HG03571 (cell line): ENCODE results near the gene TM7SF2.
"Not testable (repeated sequence)": the region's sequence is repeated elsewhere in the genome, so short reads cannot be mapped to it uniquely, and the experiment has no call there.

Experiments used
- ATAC-seq: cut with Tn5 transposase; IDR thresholded peaks from one replicate; pipeline ENCODE4 v1.9.1; 2021; ENCODE audit not compliant: unreplicated experiment

TM7SF2 gene

DNA sequence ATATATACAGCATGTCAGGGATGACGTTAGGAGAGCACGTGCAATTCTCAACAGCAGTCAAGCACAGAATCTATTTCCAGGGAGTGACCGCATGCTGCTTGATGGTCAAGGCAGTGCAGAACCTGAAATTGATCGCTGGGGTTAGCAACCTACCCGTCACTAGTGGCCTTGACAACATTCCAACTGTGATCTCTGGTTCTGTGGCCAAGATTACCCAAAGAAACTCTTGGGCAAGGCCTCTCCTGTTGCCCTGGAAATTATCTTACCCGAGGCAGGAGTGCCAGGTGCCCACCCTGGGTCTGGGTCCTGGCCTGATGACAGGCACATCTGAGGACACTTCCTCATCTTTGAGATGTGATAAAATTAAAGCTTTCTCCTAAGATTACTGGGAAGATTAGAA is 2.2 kb downstream of the TM7SF2 start:
- no peak for ATAC-seq

DNA sequence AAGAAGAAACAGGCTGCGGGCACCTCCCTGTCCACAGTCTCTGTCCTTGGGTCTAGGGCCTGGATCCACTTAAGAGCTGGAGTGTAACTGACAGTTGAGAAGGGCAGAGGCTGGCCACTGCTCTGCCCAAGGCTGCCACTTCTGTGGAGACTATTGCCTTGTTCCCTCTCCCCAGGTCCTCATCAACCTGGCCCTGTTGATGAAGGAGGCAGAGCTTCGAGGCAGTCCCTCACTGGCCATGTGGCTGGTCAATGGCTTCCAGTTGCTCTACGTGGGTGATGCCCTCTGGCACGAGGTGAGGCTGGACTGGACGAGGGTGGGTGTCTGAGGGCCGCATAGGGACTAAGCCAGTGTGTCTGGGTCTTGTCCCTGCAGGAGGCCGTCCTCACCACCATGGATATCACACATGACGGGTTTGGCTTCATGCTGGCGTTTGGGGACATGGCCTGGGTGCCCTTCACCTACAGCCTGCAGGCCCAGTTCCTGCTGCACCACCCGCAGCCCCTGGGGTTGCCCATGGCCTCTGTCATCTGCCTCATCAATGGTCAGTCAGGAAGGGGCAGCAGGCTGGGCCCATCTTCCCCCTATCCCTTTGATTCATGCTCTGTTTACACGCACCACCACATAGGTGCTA is 3.0 kb downstream of the TM7SF2 start:
- ATAC-seq = no peak

DNA sequence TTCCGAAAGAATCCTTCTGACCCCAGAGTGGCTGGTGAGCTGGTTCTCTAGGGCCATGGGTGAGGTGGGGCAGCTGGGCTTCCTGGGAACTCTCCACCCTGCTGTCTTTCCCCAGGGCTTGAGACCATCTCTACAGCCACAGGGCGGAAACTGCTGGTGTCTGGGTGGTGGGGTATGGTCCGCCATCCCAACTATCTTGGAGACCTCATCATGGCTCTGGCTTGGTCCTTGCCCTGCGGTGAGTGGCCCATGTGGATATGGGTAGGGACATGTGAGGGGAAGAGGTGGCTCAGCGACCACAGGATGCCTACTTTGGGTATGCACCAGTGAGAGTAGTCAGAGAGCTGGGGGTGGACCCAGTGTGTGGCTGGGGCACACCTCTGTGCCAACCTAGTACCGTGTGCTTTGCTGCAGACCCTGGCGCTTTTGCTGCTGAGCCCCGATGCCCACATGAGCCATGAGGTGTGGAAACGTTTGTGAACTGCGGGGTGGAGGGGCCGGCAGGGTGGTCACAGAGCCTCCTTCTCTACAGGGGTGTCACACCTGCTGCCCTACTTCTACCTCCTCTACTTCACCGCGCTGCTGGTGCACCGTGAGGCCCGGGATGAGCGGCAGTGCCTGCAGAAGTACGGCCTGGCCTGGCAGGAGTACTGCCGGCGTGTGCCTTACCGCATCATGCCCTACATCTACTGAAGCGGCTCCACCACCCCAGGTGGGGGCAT is 3.9 kb downstream of the TM7SF2 start:
- ATAC-seq = no peak

DNA sequence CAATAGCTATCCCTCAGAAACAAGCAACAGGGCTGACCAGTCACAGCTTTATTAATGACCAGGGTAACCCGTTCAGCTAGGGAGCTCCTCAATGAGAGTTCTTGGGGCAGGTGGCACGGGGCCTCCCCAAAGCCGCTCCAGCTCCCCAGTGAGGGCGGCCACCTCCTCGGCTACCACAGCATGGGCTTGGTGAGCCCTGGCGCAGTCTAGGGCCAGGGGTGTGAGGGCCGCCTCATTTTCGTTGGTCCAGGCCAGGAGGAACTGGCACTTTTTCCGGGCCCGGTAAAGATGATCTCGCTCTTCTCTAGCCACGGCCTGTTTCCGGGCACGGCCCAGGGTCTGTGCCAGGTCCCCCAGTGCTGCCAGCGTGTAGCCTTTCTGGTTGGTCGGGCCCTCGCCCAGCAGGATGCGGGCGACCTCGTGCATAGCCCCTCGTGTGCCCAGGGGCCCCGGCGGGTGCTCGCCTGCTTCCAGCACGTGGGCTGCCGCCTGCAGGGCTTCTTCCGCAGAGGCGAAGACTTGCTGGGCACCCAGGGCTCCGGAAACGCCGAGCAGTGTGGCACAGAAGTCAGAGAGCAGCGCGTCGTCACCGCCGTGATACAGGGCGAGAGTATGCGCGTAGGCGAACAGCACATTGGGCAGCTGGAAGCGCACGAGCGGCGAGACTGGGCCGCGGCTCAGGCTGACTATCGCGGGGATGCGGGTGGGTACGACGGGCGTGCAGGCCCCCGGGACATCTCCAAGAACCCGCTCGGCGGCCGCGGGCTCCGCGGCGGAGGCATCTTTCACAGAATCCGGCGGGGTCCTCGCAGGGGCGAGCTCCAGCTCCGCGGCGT is 4.9 kb downstream of the TM7SF2 start:
- no peak for ATAC-seq

DNA sequence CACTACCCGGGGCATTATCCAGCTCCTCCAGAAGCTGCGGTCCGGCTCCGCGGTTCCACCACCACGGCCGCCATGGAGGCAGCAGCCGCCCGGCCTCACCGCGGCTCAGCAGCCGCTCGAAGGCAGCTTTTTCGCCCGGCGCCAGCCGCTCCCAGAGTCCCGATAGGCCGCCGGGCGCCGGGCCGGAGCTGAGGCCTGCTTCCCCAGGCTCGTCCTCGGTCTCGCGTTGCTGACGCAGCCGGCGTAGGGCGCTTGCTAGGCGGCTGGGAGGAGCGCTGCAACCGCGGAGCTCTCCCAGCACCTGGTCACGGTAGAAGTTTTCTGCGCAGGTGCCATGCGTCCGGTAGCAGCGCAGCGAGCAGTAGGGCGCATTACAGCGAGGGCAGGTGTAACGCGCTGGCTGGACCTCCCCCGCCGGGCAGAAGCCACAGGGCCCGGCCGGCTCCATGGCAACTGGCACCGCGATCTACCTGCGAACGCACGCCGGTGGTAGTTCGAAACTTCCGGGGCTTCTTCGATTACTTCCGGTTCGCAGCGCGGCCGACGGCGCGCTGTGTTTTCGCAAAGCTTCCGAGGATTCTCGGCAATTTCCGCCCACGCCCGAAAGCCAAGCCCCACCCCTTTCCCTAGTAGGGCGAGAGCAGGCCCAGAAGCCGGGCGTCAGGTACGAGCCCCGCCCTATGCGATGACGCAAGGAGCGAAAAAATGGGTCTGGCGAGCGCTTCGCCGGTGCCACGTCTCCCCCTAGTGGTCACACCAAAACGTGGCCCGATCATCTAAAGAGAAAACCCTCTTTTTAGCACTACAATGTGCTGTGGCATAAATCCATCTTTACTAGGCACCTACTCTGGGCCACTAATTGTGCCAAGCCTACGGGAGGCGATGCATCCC is 5.8 kb downstream of the TM7SF2 start, which contains the start of gene ZNHIT2:
TSS of gene ZNHIT2 (minus strand) at position 496 of the 891 bp plus-strand sequence. CDS start at position 448, 48 bp downstream.
- peak; percentile 55 for ATAC-seq

DNA sequence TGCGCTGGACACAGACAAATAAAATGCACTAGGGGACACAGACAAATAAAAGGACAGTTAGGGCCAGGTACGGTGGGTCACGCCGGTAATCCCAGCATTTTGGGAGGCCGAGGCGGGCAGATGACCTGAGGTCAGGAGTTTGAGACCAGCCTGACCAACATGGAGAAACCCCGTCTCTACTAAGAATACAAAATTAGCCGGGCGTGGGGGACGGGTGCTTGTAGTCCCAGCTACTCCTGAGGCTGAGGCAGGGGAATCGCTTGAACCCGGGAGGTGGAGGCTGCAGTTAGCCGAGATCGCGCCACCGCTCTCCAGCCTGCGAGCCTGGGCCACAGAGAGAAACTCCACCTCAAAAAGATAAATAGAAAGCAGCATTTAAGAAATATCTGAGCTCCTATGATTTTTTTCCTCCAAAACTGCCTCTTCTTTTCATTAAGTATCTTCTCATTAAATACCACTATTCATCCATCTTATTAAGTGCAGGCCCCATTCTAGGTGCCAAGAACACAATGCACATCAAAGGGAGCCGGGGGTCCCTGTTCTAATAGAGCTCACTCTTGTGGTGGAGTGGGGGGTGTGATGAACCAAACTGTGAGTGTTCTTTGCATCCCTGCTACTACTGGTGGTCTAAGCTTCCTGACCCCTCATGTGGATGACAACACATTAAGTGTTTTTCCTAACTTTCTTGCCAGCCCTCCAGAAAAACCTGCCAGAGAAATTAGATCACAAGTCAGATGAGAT is 6.6 kb downstream of the TM7SF2 start:
- ATAC-seq = no peak

DNA sequence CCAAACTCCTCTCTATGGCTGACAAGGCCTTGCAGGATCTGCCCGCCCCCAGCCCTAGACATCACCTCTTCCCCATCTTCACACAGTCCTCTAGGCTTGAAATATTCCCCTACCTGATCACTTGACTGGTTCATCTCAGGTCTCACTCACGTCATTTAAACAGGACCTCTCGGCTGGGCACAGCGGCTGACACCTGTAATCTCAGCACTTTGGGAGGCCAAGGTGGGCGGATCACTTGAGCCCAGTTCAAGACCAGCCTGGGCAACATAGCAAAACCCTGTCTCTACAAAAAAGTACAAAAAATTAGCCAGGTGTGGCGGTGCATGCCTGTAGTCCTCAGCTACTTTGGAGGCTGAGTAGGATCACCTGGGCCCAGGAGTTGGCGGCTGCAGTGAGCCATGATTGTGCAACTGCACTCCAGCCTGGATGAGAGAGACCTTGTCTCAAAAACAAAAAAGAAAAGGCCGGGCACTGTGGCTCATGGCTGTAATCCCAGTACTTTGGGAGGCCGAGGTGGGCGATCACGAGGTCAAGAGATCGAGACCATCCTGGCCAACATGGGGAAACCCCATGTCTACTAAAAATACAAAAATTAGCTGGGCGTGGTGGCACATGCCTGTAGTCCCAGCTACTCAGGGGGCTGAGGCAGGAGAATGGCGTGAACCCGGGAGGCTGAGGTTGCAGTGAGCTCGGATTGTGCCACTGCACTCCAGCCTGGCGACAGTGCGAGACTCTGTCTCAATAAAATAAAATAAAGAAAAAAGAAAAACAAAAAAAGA is 7.4 kb downstream of the TM7SF2 start:
- ATAC-seq = not testable (repeated sequence)

DNA sequence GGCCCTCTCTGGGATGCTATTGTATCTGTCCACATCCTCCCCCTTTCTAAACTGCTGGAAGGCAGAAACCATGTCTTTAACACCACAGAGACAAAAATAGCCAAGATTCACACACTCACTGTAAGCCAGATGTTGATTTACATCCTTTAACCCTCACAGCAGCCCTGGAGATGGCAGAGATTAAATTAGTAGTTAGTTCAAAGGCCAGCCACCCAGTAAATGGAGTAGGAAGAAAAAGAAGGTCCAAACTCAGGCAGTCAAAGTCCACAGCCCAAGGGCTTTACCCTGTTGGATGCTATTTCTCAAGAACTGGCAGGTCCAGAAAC is 8.0 kb downstream of the TM7SF2 start:
- ATAC-seq = no peak

DNA sequence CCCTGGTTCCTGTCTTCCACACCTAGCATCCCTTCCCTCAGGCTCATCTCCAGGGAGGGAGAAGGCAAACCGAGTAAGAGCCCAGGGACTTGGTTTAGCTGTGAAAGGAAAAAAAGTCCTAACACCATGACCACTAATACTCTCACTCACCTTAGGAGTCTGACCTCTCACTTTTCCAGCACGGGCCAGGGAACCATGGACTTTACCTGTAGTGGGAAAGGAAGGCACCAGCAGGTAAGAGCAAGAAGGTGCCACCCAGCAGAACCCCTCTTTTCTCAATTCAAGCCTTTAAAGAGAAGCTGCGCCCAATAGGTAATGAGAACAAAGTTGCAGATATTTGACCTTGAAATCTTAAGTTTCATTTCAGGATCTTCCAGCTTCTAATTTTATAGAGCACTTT is 9.2 kb downstream of the TM7SF2 start:
- ATAC-seq = no peak

DNA sequence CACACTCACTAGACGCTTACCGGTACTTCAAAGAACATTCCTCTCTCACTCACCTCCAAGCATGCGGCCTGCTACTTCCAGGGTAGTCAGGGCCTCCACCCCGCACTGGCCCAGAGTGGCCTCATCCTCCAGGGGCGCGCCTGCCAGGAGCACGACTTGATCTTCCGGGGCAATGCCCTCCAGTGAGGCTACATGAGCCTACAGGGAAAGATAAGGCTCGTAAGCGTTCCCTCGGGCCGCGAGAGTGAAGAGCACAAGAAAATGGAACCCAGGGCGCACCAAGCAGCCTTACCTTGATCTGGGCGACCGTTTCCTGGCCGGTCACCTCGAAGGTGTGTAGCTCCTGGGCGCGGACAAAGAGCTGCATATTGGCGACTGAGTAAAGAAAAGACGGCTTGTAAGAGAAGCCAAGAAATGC is 9.8 kb downstream of the TM7SF2 start:
- no peak for ATAC-seq

DNA sequence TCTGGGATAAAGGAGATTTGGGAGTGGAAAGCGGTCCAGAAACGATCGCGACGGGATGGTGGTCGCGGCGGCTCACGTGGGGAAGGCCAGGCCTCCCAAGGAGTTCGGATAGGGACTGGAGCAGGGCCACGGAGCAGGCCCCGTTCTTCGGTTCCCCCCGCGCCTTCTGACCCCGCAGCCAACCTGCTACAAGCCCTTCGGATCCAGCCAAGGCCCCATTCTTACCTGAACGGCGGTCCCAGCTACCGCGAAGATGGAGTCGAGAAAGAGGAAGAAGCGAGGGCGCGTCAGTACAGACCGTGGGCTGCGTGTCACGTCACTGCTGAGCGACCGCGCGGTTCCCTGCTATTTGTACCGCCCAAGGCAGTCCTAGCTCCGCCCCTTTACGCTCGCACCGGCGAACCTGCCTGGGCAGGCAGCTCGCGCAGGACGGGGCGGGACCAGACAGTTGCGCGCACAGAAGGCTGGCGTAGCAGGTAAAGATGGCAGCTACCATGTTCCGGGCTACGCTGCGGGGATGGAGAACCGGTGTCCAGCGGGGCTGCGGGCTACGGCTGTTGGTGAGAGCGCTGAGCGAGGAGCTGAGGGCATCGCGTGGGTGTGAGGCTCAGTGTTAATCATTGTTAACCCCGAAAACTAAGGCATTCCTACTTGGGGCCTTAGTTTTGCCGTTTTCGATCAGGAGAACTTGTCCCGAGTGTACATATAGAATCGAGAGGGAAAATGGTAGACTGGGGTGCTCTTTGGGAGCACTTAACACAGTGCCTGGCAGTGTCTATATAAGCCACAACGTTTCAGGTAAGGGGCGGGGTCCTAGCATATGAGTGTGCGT is 10.4 kb downstream of the TM7SF2 start, which contains the start of the genes FAU and MRPL49:
TSS of gene FAU (minus strand) at position 270 of the 832 bp plus-strand sequence. CDS start 321 bp downstream, outside the sequence.
TSS of gene MRPL49 (plus strand) at position 457 of the 832 bp plus-strand sequence. CDS start at position 483, 26 bp downstream.
- peak; percentile 49 for ATAC-seq

DNA sequence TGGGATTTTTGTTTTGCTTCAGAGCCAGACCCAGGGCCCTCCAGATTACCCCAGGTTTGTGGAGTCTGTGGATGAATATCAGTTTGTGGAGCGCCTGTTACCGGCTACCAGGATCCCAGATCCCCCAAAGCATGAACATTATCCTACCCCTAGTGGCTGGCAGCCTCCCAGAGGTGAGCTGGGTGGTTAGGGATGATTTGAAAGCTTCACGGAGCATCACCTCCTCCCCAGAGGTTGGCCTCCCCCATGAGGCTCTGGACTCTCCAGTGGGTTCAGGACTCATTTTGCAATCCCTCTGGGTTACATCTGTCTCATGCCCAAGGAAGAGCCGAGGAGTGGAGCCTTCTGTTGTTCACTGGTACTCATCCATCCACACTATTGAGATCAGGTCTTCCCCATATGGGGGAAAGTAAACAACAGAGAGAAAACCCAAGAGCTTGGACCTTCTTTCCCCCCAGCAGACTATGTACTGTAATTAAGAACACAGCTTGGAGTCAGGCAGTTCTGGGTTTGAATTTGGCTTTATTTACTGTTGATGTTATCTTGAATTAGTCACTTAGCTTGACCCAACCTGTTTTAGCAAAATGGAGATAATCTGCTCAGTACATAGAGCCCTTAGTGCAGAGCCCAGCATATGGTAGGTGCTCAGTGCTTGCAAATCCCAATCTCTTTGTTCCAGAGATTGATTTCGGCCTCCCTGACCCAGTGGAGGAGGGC is 13.0 kb downstream of the TM7SF2 start:
- no peak for ATAC-seq

DNA sequence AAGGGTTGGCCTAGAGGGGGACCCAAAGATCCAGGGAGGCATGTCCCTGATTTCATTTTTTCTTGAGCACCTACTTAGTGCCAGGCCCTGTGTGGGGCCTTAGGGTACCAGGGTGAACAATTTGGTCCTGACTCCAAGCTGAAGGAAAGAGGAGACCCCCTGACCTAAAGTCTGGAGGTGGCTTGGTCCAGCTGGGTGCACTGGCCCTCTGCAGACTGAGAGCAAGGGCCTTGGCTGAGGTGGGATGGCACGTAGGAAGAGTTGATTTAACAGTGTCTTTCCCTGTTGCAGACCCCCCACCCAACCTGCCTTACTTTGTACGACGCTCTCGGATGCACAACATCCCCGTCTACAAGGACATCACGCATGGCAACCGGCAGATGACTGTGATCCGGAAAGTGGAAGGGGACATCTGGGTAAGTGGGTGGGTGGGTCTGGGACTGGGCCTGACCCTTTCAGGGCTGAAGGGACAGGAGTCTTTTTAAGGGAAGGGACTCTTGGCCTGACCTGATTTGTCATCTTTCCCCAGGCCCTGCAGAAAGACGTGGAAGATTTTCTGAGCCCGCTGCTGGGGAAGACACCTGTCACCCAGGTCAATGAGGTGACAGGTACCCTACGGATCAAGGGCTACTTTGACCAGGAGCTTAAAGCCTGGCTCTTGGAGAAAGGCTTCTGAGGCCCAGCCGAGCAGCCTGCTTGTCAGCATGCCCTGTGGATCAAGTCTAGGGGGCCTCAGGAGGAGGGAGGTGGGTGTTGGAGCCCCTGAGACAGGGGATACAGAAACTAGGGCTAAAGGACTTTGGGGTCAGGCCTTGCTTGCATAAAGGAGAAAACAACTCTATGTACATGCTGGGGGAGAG is 13.8 kb downstream of the TM7SF2 start:
- ATAC-seq = no peak

DNA sequence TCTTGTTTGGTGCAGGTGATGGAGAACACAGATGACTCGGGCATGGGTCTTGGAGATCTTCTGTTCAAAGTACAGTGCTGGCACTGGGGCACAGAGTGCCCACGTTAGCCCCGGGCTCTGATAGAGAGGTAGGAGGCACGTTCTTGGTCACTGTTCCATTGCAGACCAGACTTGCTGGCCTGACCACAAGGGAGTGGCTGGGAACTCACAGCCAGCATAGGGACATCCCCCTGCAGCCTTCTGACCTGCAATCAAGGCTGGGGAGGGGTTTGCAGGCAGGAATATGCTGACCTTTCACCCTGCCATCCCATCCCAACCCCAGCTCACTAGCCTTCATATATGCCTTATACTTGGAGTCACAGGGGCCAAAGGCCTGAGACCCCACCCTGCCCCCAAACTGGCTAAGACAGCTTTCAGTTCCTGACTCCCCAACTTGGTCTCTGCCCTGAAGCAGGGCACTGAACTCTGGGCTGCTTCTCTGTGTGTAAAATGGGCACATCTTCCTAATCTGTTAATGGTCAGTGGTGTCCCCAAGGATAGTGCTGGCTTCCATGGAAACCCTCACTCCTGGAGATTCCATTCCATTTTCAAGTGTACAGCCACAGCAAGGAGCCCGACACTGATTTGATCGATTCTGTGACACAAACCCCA is 15.1 kb downstream of the TM7SF2 start:
- no peak for ATAC-seq

DNA sequence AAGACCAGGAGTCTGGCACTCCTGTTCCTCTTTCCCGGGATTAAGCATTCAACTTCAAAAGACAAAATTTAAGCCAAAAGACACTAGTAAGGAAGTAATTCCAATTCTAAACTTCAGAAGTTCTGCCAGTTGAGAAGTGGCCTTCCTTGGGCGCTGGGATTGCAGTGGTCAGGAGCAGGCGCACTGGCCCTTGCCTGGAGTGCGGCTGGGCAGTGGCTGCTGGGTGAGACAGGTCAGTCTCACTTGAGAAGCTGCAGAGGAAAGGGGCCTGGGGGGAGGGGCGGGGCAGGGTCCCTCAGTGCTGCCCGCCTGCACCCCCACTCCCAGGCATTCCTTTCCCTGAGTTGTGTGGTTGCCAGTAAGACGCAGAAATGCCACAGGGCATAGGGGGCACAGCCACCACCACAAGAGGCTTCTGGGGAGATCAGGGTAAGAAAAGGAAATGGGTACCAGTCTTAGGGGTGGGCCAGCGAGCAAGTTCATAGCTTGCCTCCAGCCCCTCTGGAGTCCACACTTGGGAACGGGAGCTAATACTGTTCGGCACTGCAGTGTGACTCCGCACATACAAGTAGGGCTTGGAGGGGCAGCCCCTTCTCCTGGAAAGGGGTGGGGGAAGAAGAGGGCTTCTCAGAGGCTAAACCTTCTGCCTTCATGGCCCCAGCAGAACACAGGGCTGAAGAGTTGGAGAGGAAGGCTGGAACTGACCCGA is 16.0 kb downstream of the TM7SF2 start:
- ATAC-seq = no peak
